Transverse colon (tissue), 4 donors: Measurements from ENCODE around the gene DKC1.

Source experiments
- POLR2A ChIP-seq: fragments of 450-650 bp; IDR thresholded peaks from one replicate; pipeline ENCODE4 v1.6.1; 2016; ENCODE audit warnings: antibody characterized with exemption, mild to moderate bottlenecking, moderate library complexity
- POLR2AphosphoS5 ChIP-seq, 3 donors: sonication (generic); formaldehyde crosslinking; IDR thresholded peaks; one replicate each; pipeline ENCODE4 v1.6.1; 2016; ENCODE audit warnings: antibody characterized with exemption in 3 of 3
- TF ChIP-seq, protein P1 (sequence below), 5 experiments: fragments of 200-600 bp in 3 of 5; fragments of 450-650 bp in 2 of 5; sonication (generic) in 3 of 5; IDR thresholded peaks; 1 replicate in 2 of 5; 2 replicates in 3 of 5; pipeline ENCODE4 v1.5.1; 2016 to 2017; ENCODE audit warnings: antibody characterized with exemption in 5 of 5, inconsistent platforms in 3 of 5, mild to moderate bottlenecking in 2 of 5, moderate library complexity in 1 of 5

- TF ChIP-seq POLR2A (no peak), POLR2AphosphoS5 (IDR thresholded peaks at IDR 0.05) (no peak)
- TF ChIP-seq, protein P1, sequence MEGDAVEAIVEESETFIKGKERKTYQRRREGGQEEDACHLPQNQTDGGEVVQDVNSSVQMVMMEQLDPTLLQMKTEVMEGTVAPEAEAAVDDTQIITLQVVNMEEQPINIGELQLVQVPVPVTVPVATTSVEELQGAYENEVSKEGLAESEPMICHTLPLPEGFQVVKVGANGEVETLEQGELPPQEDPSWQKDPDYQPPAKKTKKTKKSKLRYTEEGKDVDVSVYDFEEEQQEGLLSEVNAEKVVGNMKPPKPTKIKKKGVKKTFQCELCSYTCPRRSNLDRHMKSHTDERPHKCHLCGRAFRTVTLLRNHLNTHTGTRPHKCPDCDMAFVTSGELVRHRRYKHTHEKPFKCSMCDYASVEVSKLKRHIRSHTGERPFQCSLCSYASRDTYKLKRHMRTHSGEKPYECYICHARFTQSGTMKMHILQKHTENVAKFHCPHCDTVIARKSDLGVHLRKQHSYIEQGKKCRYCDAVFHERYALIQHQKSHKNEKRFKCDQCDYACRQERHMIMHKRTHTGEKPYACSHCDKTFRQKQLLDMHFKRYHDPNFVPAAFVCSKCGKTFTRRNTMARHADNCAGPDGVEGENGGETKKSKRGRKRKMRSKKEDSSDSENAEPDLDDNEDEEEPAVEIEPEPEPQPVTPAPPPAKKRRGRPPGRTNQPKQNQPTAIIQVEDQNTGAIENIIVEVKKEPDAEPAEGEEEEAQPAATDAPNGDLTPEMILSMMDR (IDR thresholded peaks at IDR 0.05): no peak
These were observed 18.3 kb downstream of the DKC1 start for GRCh38 chrX:154780968-154781367.
